ENCODE measurements around the gene KRT9. TPM values are rescaled to one million over a fixed set of nuclear protein-coding genes. Genes with fewer than 3 reads are reported as not detected.
"Not testable (repeated sequence)": the region's sequence is repeated elsewhere in the genome, so short reads cannot be mapped to it uniquely, and the experiment has no call there.

KRT9 gene
- total RNA-seq, 1 experiment from 2014 or later, result not detected

- in situ Hi-C loops (cut with HindIII; ENCODE audit: low pct_unique_long_range_greater_than_20kb, low sequenced_read_pairs); DNase-seq (ENCODE audit: low read depth): not testable (repeated sequence)
Observed at GRCh38 chr17:41582061-41582968, 10.5 kb upstream of the KRT9 start.

GRCh38 chr17:41581366-41582060 lies 9.7 kb upstream of the KRT9 start:
- no peak for DNase-seq (ENCODE audit: low read depth)
- in situ Hi-C loops (cut with HindIII; ENCODE audit: low pct_unique_long_range_greater_than_20kb, low sequenced_read_pairs), result no loop called here

GRCh38 chr17:41580687-41581365 lies 9.0 kb upstream of the KRT9 start:
- in situ Hi-C loops (cut with HindIII; ENCODE audit: low pct_unique_long_range_greater_than_20kb, low sequenced_read_pairs), result no loop called here
- no peak for DNase-seq (ENCODE audit: low read depth)

- no peak for DNase-seq (ENCODE audit: low read depth)
- in situ Hi-C loops (cut with HindIII; ENCODE audit: low pct_unique_long_range_greater_than_20kb, low sequenced_read_pairs), result no loop called here
Observed at GRCh38 chr17:41580244-41580575, 8.4 kb upstream of the KRT9 start.

- in situ Hi-C loops (cut with HindIII; ENCODE audit: low pct_unique_long_range_greater_than_20kb, low sequenced_read_pairs), result no loop called here
- DNase-seq (ENCODE audit: low read depth), result peak; percentile 86
Observed at GRCh38 chr17:41579484-41580243, 7.8 kb upstream of the KRT9 start.

GRCh38 chr17:41578971-41579370 lies 7.1 kb upstream of the KRT9 start:
- in situ Hi-C loops (cut with HindIII; ENCODE audit: low pct_unique_long_range_greater_than_20kb, low sequenced_read_pairs), result no loop called here
- no peak for DNase-seq (ENCODE audit: low read depth)

- in situ Hi-C loops (cut with HindIII; ENCODE audit: low pct_unique_long_range_greater_than_20kb, low sequenced_read_pairs), result no loop called here
- no peak for DNase-seq (ENCODE audit: low read depth)
Observed at GRCh38 chr17:41578538-41578937, 6.7 kb upstream of the KRT9 start.

GRCh38 chr17:41576740-41577139 lies 4.9 kb upstream of the KRT9 start:
- DNase-seq (ENCODE audit: low read depth); in situ Hi-C loops (cut with HindIII; ENCODE audit: low pct_unique_long_range_greater_than_20kb, low sequenced_read_pairs): not testable (repeated sequence)

GRCh38 chr17:41575336-41575735 lies 3.5 kb upstream of the KRT9 start:
- no peak for DNase-seq (ENCODE audit: low read depth)
- in situ Hi-C loops (cut with HindIII; ENCODE audit: low pct_unique_long_range_greater_than_20kb, low sequenced_read_pairs), result no loop called here

GRCh38 chr17:41567317-41567716 lies 4.5 kb downstream of the KRT9 start:
- in situ Hi-C loops (cut with HindIII; ENCODE audit: low pct_unique_long_range_greater_than_20kb, low sequenced_read_pairs), result no loop called here
- no peak for DNase-seq (ENCODE audit: low read depth)

- in situ Hi-C loops (cut with HindIII; ENCODE audit: low pct_unique_long_range_greater_than_20kb, low sequenced_read_pairs), result no loop called here
- DNase-seq (ENCODE audit: low read depth), result no peak
Observed at GRCh38 chr17:41565338-41565737, 6.5 kb downstream of the KRT9 start.

- in situ Hi-C loops (cut with HindIII; ENCODE audit: low pct_unique_long_range_greater_than_20kb, low sequenced_read_pairs), result no loop called here
- no peak for DNase-seq (ENCODE audit: low read depth)
Observed at GRCh38 chr17:41563607-41564170, 8.2 kb downstream of the KRT9 start.

- in situ Hi-C loops (cut with HindIII; ENCODE audit: low pct_unique_long_range_greater_than_20kb, low sequenced_read_pairs), result no loop called here
- DNase-seq (ENCODE audit: low read depth), result no peak
Observed at GRCh38 chr17:41561554-41561953, 10.3 kb downstream of the KRT9 start.

GRCh38 chr17:41559548-41559947 lies 12.3 kb downstream of the KRT9 start:
- in situ Hi-C loops (cut with HindIII; ENCODE audit: low pct_unique_long_range_greater_than_20kb, low sequenced_read_pairs), result no loop called here
- DNase-seq (ENCODE audit: low read depth), result no peak

- in situ Hi-C loops (cut with HindIII; ENCODE audit: low pct_unique_long_range_greater_than_20kb, low sequenced_read_pairs), result no loop called here
- no peak for DNase-seq (ENCODE audit: low read depth)
Observed at GRCh38 chr17:41556931-41557330, 14.9 kb downstream of the KRT9 start.

GRCh38 chr17:41556306-41556705 lies 15.6 kb downstream of the KRT9 start:
- DNase-seq (ENCODE audit: low read depth), result no peak
- in situ Hi-C loops (cut with HindIII; ENCODE audit: low pct_unique_long_range_greater_than_20kb, low sequenced_read_pairs), result no loop called here

- no peak for DNase-seq (ENCODE audit: low read depth)
- in situ Hi-C loops (cut with HindIII; ENCODE audit: low pct_unique_long_range_greater_than_20kb, low sequenced_read_pairs), result no loop called here
Observed at GRCh38 chr17:41555105-41555887, 16.6 kb downstream of the KRT9 start.

Measured in Caki2 (cell line).